Melanocyte of skin (primary cell): ENCODE results near the gene NDST3. TPM values are rescaled to one million over a fixed set of nuclear protein-coding genes. Genes with fewer than 3 reads are reported as not detected.

Experiments
- small RNA-seq, 2 donors: library from RNA; depleted of rRNA; stranded (forward); fragments of <200 nt; gene quantifications; one replicate each; pipeline ENCODE3, GENCODE V24; 2012
- total RNA-seq, 2 donors: library from RNA; depleted of rRNA; stranded (reverse); fragments of >200 nt; gene quantifications; 2 replicates each; pipeline ENCODE4 v1.2.3, GENCODE V29; 2012

Gene NDST3
- total RNA-seq, result under 1 TPM in 1 of 2 donors, not detected in 1; under 0.01 TPM

GRCh38 chr4:118034053-118034785, at the start of gene NDST3:
Gene NDST3, plus strand, starts transcription at chr4:118034486. Its CDS starts 19,425 bp downstream, at chr4:118053911.

Small RNA genes lying within 50 kb of the gene (small RNA-seq; reads per million reads assigned to genes)
- 0 reads per million in 2 donors for gene SNORA24
